NCI-H128 (cell line): ENCODE results near the gene VPS37C.
"Not testable (repeated sequence)": the region's sequence is repeated elsewhere in the genome, so short reads cannot be mapped to it uniquely, and the experiment has no call there.

Experiments
- DNase-seq: peaks from one replicate; lab custom pipeline; 2025; ENCODE audit not compliant: unreplicated experiment; lab: John Stamatoyannopoulos, UW

VPS37C gene

GRCh38 chr11:61176446-61176845 is 15.2 kb upstream of the VPS37C start:
- no peak for DNase-seq

- no peak for DNase-seq
Measured at GRCh38 chr11:61174949-61175348, 13.7 kb upstream of the VPS37C start.

GRCh38 chr11:61174273-61174672 is 13.0 kb upstream of the VPS37C start:
- no peak for DNase-seq

- no peak for DNase-seq
Measured at GRCh38 chr11:61173456-61173855, 12.2 kb upstream of the VPS37C start.

- DNase-seq: no peak
Measured at GRCh38 chr11:61172888-61173287, 11.7 kb upstream of the VPS37C start.

GRCh38 chr11:61172356-61172755 is 11.1 kb upstream of the VPS37C start:
- DNase-seq: no peak

GRCh38 chr11:61171907-61172306 is 10.7 kb upstream of the VPS37C start:
- DNase-seq: no peak

GRCh38 chr11:61170566-61170965 is 9.3 kb upstream of the VPS37C start:
- no peak for DNase-seq

GRCh38 chr11:61168800-61169199 is 7.6 kb upstream of the VPS37C start:
- no peak for DNase-seq

GRCh38 chr11:61168042-61168688 is 6.9 kb upstream of the VPS37C start:
- no peak for DNase-seq

- not testable (repeated sequence) for DNase-seq
Measured at GRCh38 chr11:61166331-61166730, 5.1 kb upstream of the VPS37C start.

- not testable (repeated sequence) for DNase-seq
Measured at GRCh38 chr11:61165785-61166184, 4.6 kb upstream of the VPS37C start.

GRCh38 chr11:61164606-61165424 is 3.6 kb upstream of the VPS37C start:
- no peak for DNase-seq

GRCh38 chr11:61163714-61164605 is 2.7 kb upstream of the VPS37C start:
- DNase-seq: no peak

- no peak for DNase-seq
Measured at GRCh38 chr11:61163021-61163420, 1.8 kb upstream of the VPS37C start.

- DNase-seq: no peak
Measured at GRCh38 chr11:61162092-61162941, 1.1 kb upstream of the VPS37C start.

- no peak for DNase-seq
Measured at GRCh38 chr11:61160487-61161189, 588 bp downstream of the VPS37C start.

- no peak for DNase-seq
Measured at GRCh38 chr11:61158691-61159381, 2.4 kb downstream of the VPS37C start.

- DNase-seq: no peak
Measured at GRCh38 chr11:61157743-61158142, 3.5 kb downstream of the VPS37C start.
